Vagina (tissue), 2 donors: ENCODE data around the gene CALN1. TPM values are rescaled to one million over a fixed set of nuclear protein-coding genes. Genes with fewer than 3 reads are reported as not detected.

Experiments
- DNase-seq, 2 donors: peaks; one replicate each; pipeline ENCODE4 v3.0.0-alpha.2; 2017; ENCODE audit errors: extremely low spot score in 2 of 2
- H3K27ac ChIP-seq: fragments of 200-600 bp; sonication (generic); one replicate; pipeline ENCODE4 v1.5.1; 2019
- H3K27me3 ChIP-seq: fragments of 200-600 bp; sonication (generic); one replicate; pipeline ENCODE4 v1.5.1; 2019
- H3K36me3 ChIP-seq, 2 donors: fragments of 200-600 bp; sonication (generic); one replicate each; pipeline ENCODE4 v1.5.1; 2017 to 2019
- H3K4me1 ChIP-seq: fragments of 200-600 bp; sonication (generic); one replicate; pipeline ENCODE4 v1.5.1; 2019
- H3K4me3 ChIP-seq, 2 donors: fragments of 200-600 bp; sonication (generic); 1 replicate in 1 of 2; 2 replicates in 1 of 2; pipeline ENCODE4 v1.5.1; 2016 to 2019
- H3K9me3 ChIP-seq: fragments of 200-600 bp; sonication (generic); one replicate; pipeline ENCODE4 v1.5.1; 2019
- CTCF ChIP-seq, 3 experiments: fragments of 450-650 bp in 2 of 3; fragments of 200-600 bp in 1 of 3; sonication (generic) in 1 of 3; IDR thresholded peaks; one replicate each; pipeline ENCODE4 v1.5.1; 2017 to 2019; ENCODE audit warnings: antibody characterized with exemption in 3 of 3, mild to moderate bottlenecking in 2 of 3, moderate library complexity in 2 of 3
- POLR2A ChIP-seq, 2 donors: fragments of 450-650 bp; IDR thresholded peaks; one replicate each; pipeline ENCODE4 v1.6.1; 2017; ENCODE audit warnings: antibody characterized with exemption in 2 of 2, mild to moderate bottlenecking in 2 of 2, moderate library complexity in 2 of 2
- POLR2AphosphoS5 ChIP-seq, 2 donors: sonication (generic); formaldehyde crosslinking; IDR thresholded peaks; one replicate each; pipeline ENCODE4 v1.9.0; 2017; ENCODE audit warnings: antibody characterized with exemption in 2 of 2, mild to moderate bottlenecking in 2 of 2, low read depth in 1 of 2; ENCODE audit not compliant: insufficient read depth in 1 of 2
- intact Hi-C: fragments of 100-400 bp; cut with DNase I; formaldehyde crosslinking; loops from one replicate; pipeline ENCODE4 v1.15.1; 2023
- total RNA-seq: library from RNA; depleted of rRNA; stranded (reverse); fragments of >200 nt; gene quantifications from one replicate; pipeline ENCODE4 v1.2.3, GENCODE V29; 2016

The CALN1 gene
- total RNA-seq, 1 donor from 2014 or later: 6.9 TPM

GRCh38 chr7:71896535-71896934, 515.6 kb downstream of the CALN1 start:
- no peak for DNase-seq
- intact Hi-C loops: no loop called here
- no peaks in the 10 kb centered on the region for H3K36me3 ChIP-seq
- no peaks in the 10 kb centered on the region for H3K4me1 ChIP-seq
- no peaks in the 10 kb centered on the region for H3K9me3 ChIP-seq
- no peak overlapping the region for H3K27ac ChIP-seq
- no peak overlapping the region for H3K4me3 ChIP-seq
- H3K27me3 ChIP-seq: no peaks in the 10 kb centered on the region
- TF ChIP-seq POLR2A (IDR thresholded peaks at IDR 0.05): no peak

- DNase-seq: no peak
- Histone ChIP-seq H3K27ac (no peak overlapping the region), H3K36me3 (no peaks in the 10 kb centered on the region), H3K4me1 (no peaks in the 10 kb centered on the region), H3K27me3 (no peaks in the 10 kb centered on the region), H3K9me3 (no peaks in the 10 kb centered on the region), H3K4me3 (no peak overlapping the region)
- intact Hi-C loops: no loop called here
- TF ChIP-seq POLR2AphosphoS5 (IDR thresholded peaks at IDR 0.05; ENCODE audit: insufficient read depth in 1 of 2, low read depth in 1 of 2) (no peak), CTCF (IDR thresholded peaks at IDR 0.05) (no peak), POLR2A (IDR thresholded peaks at IDR 0.05) (no peak)
These were observed 526.1 kb downstream of the CALN1 start for GRCh38 chr7:71886046-71886445.

GRCh38 chr7:71885487-71885886, 526.7 kb downstream of the CALN1 start:
- intact Hi-C loops: no loop called here
- H3K36me3 ChIP-seq: no peaks in the 10 kb centered on the region
- H3K4me3 ChIP-seq: no peak overlapping the region
- no peak overlapping the region for H3K27ac ChIP-seq
- no peaks in the 10 kb centered on the region for H3K4me1 ChIP-seq
- TF ChIP-seq CTCF (IDR thresholded peaks at IDR 0.05) (no peak), POLR2A (IDR thresholded peaks at IDR 0.05) (no peak), POLR2AphosphoS5 (IDR thresholded peaks at IDR 0.05; ENCODE audit: insufficient read depth in 1 of 2, low read depth in 1 of 2) (no peak)
- no peak for DNase-seq
- H3K27me3 ChIP-seq: no peaks in the 10 kb centered on the region
- H3K9me3 ChIP-seq: no peaks in the 10 kb centered on the region

GRCh38 chr7:71883415-71883814, 528.7 kb downstream of the CALN1 start:
- no peaks in the 10 kb centered on the region for H3K27me3 ChIP-seq
- no peaks in the 10 kb centered on the region for H3K4me1 ChIP-seq
- no peaks in the 10 kb centered on the region for H3K36me3 ChIP-seq
- H3K4me3 ChIP-seq: no peak overlapping the region
- intact Hi-C loops: no loop called here
- no peak overlapping the region for H3K27ac ChIP-seq
- H3K9me3 ChIP-seq: no peaks in the 10 kb centered on the region
- TF ChIP-seq CTCF (IDR thresholded peaks at IDR 0.05) (no peak), POLR2AphosphoS5 (IDR thresholded peaks at IDR 0.05; ENCODE audit: insufficient read depth in 1 of 2, low read depth in 1 of 2) (no peak)
- DNase-seq: no peak

- no peak for DNase-seq
- TF ChIP-seq POLR2A (IDR thresholded peaks at IDR 0.05): no peak
- H3K4me3 ChIP-seq: no peak overlapping the region
- H3K4me1 ChIP-seq: no peaks in the 10 kb centered on the region
- intact Hi-C loops: no loop called here
- no peak overlapping the region for H3K27ac ChIP-seq
- H3K36me3 ChIP-seq: no peaks in the 10 kb centered on the region
- no peaks in the 10 kb centered on the region for H3K9me3 ChIP-seq
- H3K27me3 ChIP-seq: no peaks in the 10 kb centered on the region
These were observed 540.7 kb downstream of the CALN1 start for GRCh38 chr7:71871446-71871845.

- no peak overlapping the region for H3K27ac ChIP-seq
- no peak for TF ChIP-seq POLR2AphosphoS5 (IDR thresholded peaks at IDR 0.05; ENCODE audit: insufficient read depth in 1 of 2, low read depth in 1 of 2)
- no peak for TF ChIP-seq CTCF (IDR thresholded peaks at IDR 0.05)
- H3K36me3 ChIP-seq: no peaks in the 10 kb centered on the region
- no peak overlapping the region for H3K4me3 ChIP-seq
- DNase-seq: no peak
- H3K9me3 ChIP-seq: no peaks in the 10 kb centered on the region
- H3K27me3 ChIP-seq: no peaks in the 10 kb centered on the region
- H3K4me1 ChIP-seq: no peaks in the 10 kb centered on the region
- intact Hi-C loops: no loop called here
These were observed 541.3 kb downstream of the CALN1 start for GRCh38 chr7:71870812-71871211.
